CD4-positive, alpha-beta memory T cell (primary cell): ENCODE results near the gene C7orf25. TPM values are rescaled to one million over a fixed set of nuclear protein-coding genes. Genes with fewer than 3 reads are reported as not detected.

Source experiments
- CTCF ChIA-PET: fragments of 350-600 bp; sonication (Branson Sonifier 250); formaldehyde crosslinking; loops from one replicate; lab custom pipeline; 2021; ENCODE audit warnings: inconsistent platforms; ENCODE audit not compliant: partially characterized antibody; lab: Charles Lee
- POLR2A ChIA-PET: fragments of 350-600 bp; sonication (Branson Sonifier 250); formaldehyde crosslinking; loops from one replicate; lab custom pipeline; 2021; ENCODE audit not compliant: partially characterized antibody; lab: Charles Lee
- DNase-seq, 5 donors: peaks; one replicate each; pipeline versions ENCODE4 v3.0.0 to v3.0.0-alpha.2; 2020 to 2022; ENCODE audit warnings: mixed read lengths in 1 of 5
- H3K27ac ChIP-seq: one replicate; pipeline ENCODE4 v1.7.0; 2013; ENCODE audit warnings: low read depth, low read length
- H3K27me3 ChIP-seq: 2 replicates; pipeline ENCODE4 v1.7.0; 2013; ENCODE audit warnings: mild to moderate bottlenecking, low read length, moderate library complexity; ENCODE audit not compliant: insufficient read depth
- H3K36me3 ChIP-seq: 2 replicates; pipeline ENCODE4 v1.7.0; 2013; ENCODE audit warnings: mild to moderate bottlenecking, low read length, moderate library complexity; ENCODE audit not compliant: insufficient read depth
- H3K4me1 ChIP-seq: 2 replicates; pipeline ENCODE4 v1.7.0; 2013; ENCODE audit warnings: mild to moderate bottlenecking, low read length, moderate library complexity; ENCODE audit not compliant: insufficient read depth
- H3K4me3 ChIP-seq, 2 donors: one replicate each; pipeline ENCODE4 v1.7.0; 2013; ENCODE audit warnings: low read length in 2 of 2, mild to moderate bottlenecking in 1 of 2
- H3K9me3 ChIP-seq, 2 donors: one replicate each; pipeline ENCODE4 v1.7.0; 2013; ENCODE audit warnings: low read length in 2 of 2, control low read depth in 1 of 2; ENCODE audit not compliant: control insufficient read depth in 1 of 2
- H3K27ac Mint-ChIP-seq, 7 donors: one replicate each; pipeline ENCODE4 v1.8.0; 2020 to 2021; ENCODE audit warnings: mixed read lengths in 7 of 7, mild to moderate bottlenecking in 6 of 7, inconsistent platforms in 3 of 7, moderate library complexity in 3 of 7
- H3K27me3 Mint-ChIP-seq, 2 donors: one replicate each; pipeline ENCODE4 v1.8.0; 2020 to 2021; ENCODE audit warnings: mixed read lengths in 2 of 2
- H3K36me3 Mint-ChIP-seq, 2 donors: one replicate each; pipeline ENCODE4 v1.8.0; 2020 to 2021; ENCODE audit warnings: mixed read lengths in 2 of 2, inconsistent platforms in 1 of 2, mild to moderate bottlenecking in 1 of 2
- H3K4me1 Mint-ChIP-seq, 4 donors: one replicate each; pipeline ENCODE4 v1.8.0; 2020 to 2021; ENCODE audit warnings: mixed read lengths in 4 of 4, mild to moderate bottlenecking in 1 of 4
- H3K4me3 Mint-ChIP-seq, 8 donors: one replicate each; pipeline ENCODE4 v1.8.0; 2020 to 2021; ENCODE audit warnings: mixed read lengths in 8 of 8, mild to moderate bottlenecking in 7 of 8, moderate library complexity in 6 of 8, inconsistent platforms in 3 of 8
- H3K9me3 Mint-ChIP-seq, 8 donors: one replicate each; pipeline ENCODE4 v1.8.0; 2020 to 2021; ENCODE audit warnings: mixed read lengths in 8 of 8, mild to moderate bottlenecking in 5 of 8, inconsistent platforms in 3 of 8, moderate library complexity in 1 of 8
- intact Hi-C: fragments of 100-400 bp; cut with micrococcal nuclease; formaldehyde crosslinking; loops from one replicate; pipeline ENCODE4 v1.15.1; 2023
- polyA plus RNA-seq, 2 donors: library from polyadenylated mRNA; unstranded; fragments of 300-500 nt; fragmentation: Illumina TruSeq; gene quantifications; one replicate each; pipeline ENCODE4 v1.2.3, GENCODE V29; 2021
- total RNA-seq, 2 experiments: library from RNA; stranded (reverse); gene quantifications; one replicate each; pipeline ENCODE4 v1.2.3, GENCODE V29; 2021

C7orf25 gene
- total and polyA plus RNA-seq, 4 experiments from 2014 or later = 1.6 to 9.2 (median 6.4) TPM

GRCh38 chr7:42883950-42884349 lies 27.9 kb downstream of the C7orf25 start:
- Mint-ChIP-seq H3K9me3 (peaks cover 0 to 2% (median 0%) of the 10 kb centered on the region in 8 donors), H3K36me3 (no peaks in the 10 kb centered on the region), H3K27me3 (peaks cover 0 to 3% of the 10 kb centered on the region in 2 donors), H3K4me3 (no peak overlapping the region), H3K27ac (no peak overlapping the region), H3K4me1 (peaks cover 9 to 20% (median 15%) of the 10 kb centered on the region in 4 donors)
- no peak overlapping the region for H3K27ac ChIP-seq
- CTCF ChIA-PET = no interaction called here
- peaks cover 1% of the 10 kb centered on the region for H3K27me3 ChIP-seq
- DNase-seq = no peak
- intact Hi-C loops = no loop called here
- POLR2A ChIA-PET = no interaction called here
- H3K4me3 ChIP-seq = no peak overlapping the region
- peaks cover 17% of the 10 kb centered on the region for H3K4me1 ChIP-seq
- H3K9me3 ChIP-seq = no peaks in the 10 kb centered on the region
- H3K36me3 ChIP-seq = no peaks in the 10 kb centered on the region

DNA sequence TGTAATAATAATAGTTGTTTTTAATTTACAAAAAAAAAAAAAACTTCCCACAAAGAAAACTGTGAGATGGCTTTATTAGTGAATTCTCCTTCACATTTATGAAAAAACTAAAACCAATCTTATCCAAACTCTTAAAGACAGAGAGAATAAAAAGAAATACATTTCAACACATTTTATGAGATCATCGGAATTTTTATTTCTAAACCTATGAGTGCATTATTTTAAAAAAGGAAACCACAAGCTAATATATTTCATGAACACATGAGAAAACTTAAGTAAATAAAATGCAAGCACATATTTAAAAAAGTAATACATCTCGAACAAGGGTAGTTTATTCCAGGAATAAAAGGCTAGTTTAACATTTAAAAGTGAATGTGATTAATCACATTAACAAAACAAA lies 31.5 kb downstream of the C7orf25 start:
- CTCF ChIA-PET = no interaction called here

DNA sequence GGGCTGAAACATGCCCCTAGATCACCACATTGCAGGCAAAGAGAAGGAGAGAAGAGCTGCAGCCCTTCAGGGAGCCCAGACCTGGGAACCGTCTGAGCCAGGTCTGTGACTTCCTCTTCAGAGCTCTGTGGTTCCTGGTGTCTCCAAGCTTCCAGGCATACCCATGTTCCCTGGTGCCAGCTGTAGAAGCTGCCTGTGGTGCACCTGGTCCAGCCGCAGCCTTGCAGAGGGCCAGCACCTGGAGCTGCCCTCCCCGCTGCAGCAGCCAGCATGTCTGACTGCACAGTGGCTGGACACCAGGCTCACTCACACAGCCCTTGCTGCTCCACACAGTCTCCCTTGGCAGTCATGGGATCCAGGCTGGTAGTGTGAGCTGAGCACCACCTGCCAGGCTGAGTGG lies 33.6 kb downstream of the C7orf25 start:
- H3K4me3 Mint-ChIP-seq = no peak overlapping the region
- Histone ChIP-seq H3K27me3 (no peaks in the 10 kb centered on the region), H3K4me3 (no peak overlapping the region), H3K4me1 (no peaks in the 10 kb centered on the region), H3K27ac (no peak overlapping the region), H3K36me3 (no peaks in the 10 kb centered on the region), H3K9me3 (no peaks in the 10 kb centered on the region)
- peaks cover 0 to 2% (median 0%) of the 10 kb centered on the region in 8 donors for H3K9me3 Mint-ChIP-seq
- POLR2A ChIA-PET = interaction anchor here (0.6 kb wide), 1 partner anchor 12 kb away, joined by 3 read pairs; no protein-coding TSS in a partner anchor
- no peaks in the 10 kb centered on the region for H3K4me1 Mint-ChIP-seq
- no peaks in the 10 kb centered on the region for H3K36me3 Mint-ChIP-seq
- H3K27me3 Mint-ChIP-seq = peaks cover 3% of the 10 kb centered on the region in 2 donors
- CTCF ChIA-PET = interaction anchor here (0.6 kb wide), 1 partner anchor 9 kb away, joined by 3 read pairs; no protein-coding TSS in a partner anchor
- no peak for DNase-seq
- no peak overlapping the region for H3K27ac Mint-ChIP-seq
- intact Hi-C loops = no loop called here

More for the DNA sequence above, 31.5 kb downstream of the C7orf25 start:
- no peak for DNase-seq
- Histone ChIP-seq H3K4me3 (no peak overlapping the region), H3K27ac (no peak overlapping the region), H3K36me3 (no peaks in the 10 kb centered on the region), H3K9me3 (no peaks in the 10 kb centered on the region), H3K27me3 (no peaks in the 10 kb centered on the region), H3K4me1 (no peaks in the 10 kb centered on the region)
- Mint-ChIP-seq H3K36me3 (no peaks in the 10 kb centered on the region), H3K27ac (no peak overlapping the region), H3K4me1 (no peaks in the 10 kb centered on the region), H3K4me3 (no peak overlapping the region), H3K27me3 (peaks cover 2 to 3% of the 10 kb centered on the region in 2 donors), H3K9me3 (peaks cover 0 to 2% (median 0%) of the 10 kb centered on the region in 8 donors)
- POLR2A ChIA-PET = no interaction called here
- intact Hi-C loops = no loop called here

GRCh38 chr7:42877862-42878261 lies 34.0 kb downstream of the C7orf25 start:
- Mint-ChIP-seq H3K4me1 (no peaks in the 10 kb centered on the region), H3K27ac (no peak overlapping the region), H3K4me3 (no peak overlapping the region), H3K9me3 (peaks cover 0 to 2% (median 0%) of the 10 kb centered on the region in 8 donors), H3K27me3 (peaks cover 3% of the 10 kb centered on the region in 2 donors), H3K36me3 (no peaks in the 10 kb centered on the region)
- Histone ChIP-seq H3K36me3 (no peaks in the 10 kb centered on the region), H3K9me3 (no peaks in the 10 kb centered on the region), H3K27ac (no peak overlapping the region), H3K4me1 (no peaks in the 10 kb centered on the region), H3K27me3 (no peaks in the 10 kb centered on the region), H3K4me3 (no peak overlapping the region)
- ChIA-PET POLR2A (no interaction called here), CTCF (interaction anchor here (0.6 to 1.4 kb wide), 3 partner anchors 9 to 937 kb away, joined by 3 to 4 read pairs (median 3); no protein-coding TSS in a partner anchor)
- DNase-seq = no peak
- intact Hi-C loops = loop anchor here (2.0 kb wide), 1 partner anchor 937 kb away; no protein-coding TSS in a partner anchor

DNA sequence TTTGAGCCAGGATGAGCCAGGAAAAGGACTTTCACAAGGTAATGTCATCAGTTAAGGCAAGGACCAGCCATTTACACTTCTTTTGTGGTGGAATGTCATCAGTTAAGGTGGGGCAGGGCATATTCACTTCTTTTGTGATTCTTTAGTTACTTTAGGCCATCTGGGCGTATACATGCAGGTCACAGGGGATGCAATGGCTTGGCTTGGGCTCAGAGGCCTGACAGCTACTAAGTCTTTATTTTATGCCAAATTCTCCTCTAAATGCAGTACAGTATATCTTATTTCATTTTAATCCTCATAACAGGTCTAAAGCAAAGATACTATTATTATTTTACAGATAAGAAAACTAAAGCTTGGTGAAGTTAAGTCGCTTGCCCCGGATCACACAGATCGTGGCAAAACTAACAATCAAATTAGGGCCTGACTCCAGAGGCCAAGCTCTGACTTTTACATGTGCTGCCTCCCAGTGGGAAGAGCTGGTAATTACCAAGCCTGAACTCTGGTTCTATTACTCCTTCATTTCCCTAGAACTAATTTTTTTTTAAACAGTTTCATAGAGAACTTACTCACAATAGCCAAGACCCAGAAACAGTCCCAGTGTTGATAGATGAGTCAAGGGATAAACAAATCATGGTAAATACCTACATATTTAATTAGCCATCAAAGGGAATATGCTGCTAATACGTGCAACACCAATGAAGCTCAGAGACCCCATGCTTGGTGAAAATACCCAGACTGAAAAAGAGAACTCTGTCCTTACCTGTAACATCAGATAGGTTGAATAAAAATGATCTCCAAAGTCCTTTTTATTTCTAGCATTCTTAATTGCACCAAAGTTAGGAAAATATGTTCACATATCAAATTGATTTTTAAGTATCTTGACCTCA lies 35.4 kb downstream of the C7orf25 start:
- H3K27me3 Mint-ChIP-seq = peaks cover 0 to 3% of the 10 kb centered on the region in 2 donors
- peak; percentile 11 to 37 (median 24) for DNase-seq
- no peaks in the 10 kb centered on the region for H3K36me3 ChIP-seq
- no peak overlapping the region for H3K4me3 Mint-ChIP-seq
- POLR2A ChIA-PET = no interaction called here
- no peak overlapping the region for H3K4me3 ChIP-seq
- CTCF ChIA-PET = interaction anchor here (1.1 to 1.8 kb wide), 5 partner anchors 11 to 935 kb away, joined by 3 to 11 read pairs (median 3); partner anchors contain the start of gene STK17A
- no peaks in the 10 kb centered on the region for H3K27me3 ChIP-seq
- H3K27ac ChIP-seq = no peak overlapping the region
- no peaks in the 10 kb centered on the region for H3K4me1 Mint-ChIP-seq
- H3K9me3 ChIP-seq = no peaks in the 10 kb centered on the region
- no peaks in the 10 kb centered on the region for H3K4me1 ChIP-seq
- peaks cover 0 to 2% (median 0%) of the 10 kb centered on the region in 8 donors for H3K9me3 Mint-ChIP-seq
- H3K36me3 Mint-ChIP-seq = no peaks in the 10 kb centered on the region
- no peak overlapping the region for H3K27ac Mint-ChIP-seq
- intact Hi-C loops = loop anchor here (2.0 kb wide), 1 partner anchor 936 kb away; no protein-coding TSS in a partner anchor

DNA sequence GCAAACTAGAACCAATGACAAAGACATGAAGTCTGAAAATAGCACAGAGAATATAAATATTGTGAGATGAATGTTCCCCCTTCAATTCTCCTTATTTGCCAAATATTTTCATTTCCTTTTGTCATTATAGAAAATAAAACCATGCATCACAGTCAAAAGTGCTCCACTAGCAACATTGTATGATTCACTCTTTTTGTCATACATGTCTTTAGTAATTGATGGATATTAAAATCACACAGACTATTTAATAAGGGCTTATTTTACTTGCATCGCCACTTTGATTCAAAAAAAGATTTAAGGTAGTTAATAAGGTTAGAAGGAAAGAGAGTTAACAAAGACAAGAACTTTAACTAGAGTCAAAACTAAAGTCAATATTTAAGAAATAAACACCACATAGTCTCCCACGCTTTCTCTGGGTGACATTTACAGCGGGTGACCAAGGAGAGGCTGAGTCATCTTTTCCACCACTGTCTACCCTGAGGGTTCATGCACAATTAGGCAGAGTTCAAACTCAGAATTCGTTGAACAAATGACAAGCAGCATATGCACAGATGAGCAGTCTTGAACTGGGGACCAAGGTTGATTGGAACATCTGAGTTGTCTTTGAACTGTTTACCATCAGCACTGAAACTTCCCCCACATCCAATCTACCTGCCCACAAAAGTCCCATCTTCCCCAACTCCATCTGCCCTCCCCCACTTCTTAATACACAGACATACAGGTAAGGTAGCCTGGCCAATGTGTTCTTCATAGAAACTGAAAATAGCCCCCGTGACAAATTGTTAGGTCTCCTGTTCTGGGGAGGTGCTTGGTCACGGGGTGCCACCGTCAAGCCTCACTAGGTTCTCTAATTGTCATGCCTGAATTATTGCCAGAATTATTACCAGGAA lies 42.5 kb downstream of the C7orf25 start:
- peaks cover 0 to 4% of the 10 kb centered on the region in 2 donors for H3K9me3 ChIP-seq
- no peak for DNase-seq
- peaks cover 0 to 20% (median 8%) of the 10 kb centered on the region in 8 donors for H3K9me3 Mint-ChIP-seq
- H3K36me3 ChIP-seq = no peaks in the 10 kb centered on the region
- ChIA-PET POLR2A (no interaction called here), CTCF (no interaction called here)
- H3K27ac ChIP-seq = no peak overlapping the region
- H3K27me3 Mint-ChIP-seq = peaks cover 2 to 3% of the 10 kb centered on the region in 2 donors
- peaks cover 0 to 8% (median 2%) of the 10 kb centered on the region in 4 donors for H3K4me1 Mint-ChIP-seq
- no peak overlapping the region for H3K27ac Mint-ChIP-seq
- no peaks in the 10 kb centered on the region for H3K4me1 ChIP-seq
- intact Hi-C loops = no loop called here
- no peaks in the 10 kb centered on the region for H3K27me3 ChIP-seq
- H3K36me3 Mint-ChIP-seq = no peaks in the 10 kb centered on the region
- no peak overlapping the region for H3K4me3 Mint-ChIP-seq
- no peak overlapping the region for H3K4me3 ChIP-seq
